NCI-H1048 (cell line): ENCODE results near the gene GORAB.

Experiments
- DNase-seq: peaks from one replicate; lab custom pipeline; 2025; lab: John Stamatoyannopoulos, UW

The GORAB gene

GRCh38 chr1:170531758-170532657, at the start of gene GORAB:
GORAB (plus strand) TSS chr1:170532166; CDS start chr1:170532224, 58 bp downstream.
- DNase-seq: peak; percentile 93

- no peak for DNase-seq
Observed at GRCh38 chr1:170483051-170483450, 48.9 kb upstream of the GORAB start.

GRCh38 chr1:170487503-170487902, 44.5 kb upstream of the GORAB start:
- DNase-seq: no peak

GRCh38 chr1:170491291-170491690, 40.7 kb upstream of the GORAB start:
- DNase-seq: no peak

GRCh38 chr1:170494369-170494768, 37.6 kb upstream of the GORAB start:
- DNase-seq: no peak

GRCh38 chr1:170495006-170495405, 37.0 kb upstream of the GORAB start:
- DNase-seq: no peak

- no peak for DNase-seq
Observed at GRCh38 chr1:170498876-170499275, 33.1 kb upstream of the GORAB start.

GRCh38 chr1:170503665-170504064, 28.3 kb upstream of the GORAB start:
- DNase-seq: no peak

- no peak for DNase-seq
Observed at GRCh38 chr1:170510163-170510562, 21.8 kb upstream of the GORAB start.

GRCh38 chr1:170511038-170511437, 20.9 kb upstream of the GORAB start:
- no peak for DNase-seq

GRCh38 chr1:170513138-170513537, 18.8 kb upstream of the GORAB start:
- no peak for DNase-seq

GRCh38 chr1:170518185-170518834, 13.7 kb upstream of the GORAB start:
- no peak for DNase-seq

GRCh38 chr1:170518965-170519364, 13.0 kb upstream of the GORAB start:
- no peak for DNase-seq

GRCh38 chr1:170520601-170521000, 11.4 kb upstream of the GORAB start:
- DNase-seq: no peak

GRCh38 chr1:170521818-170522217, 10.1 kb upstream of the GORAB start:
- DNase-seq: no peak

- no peak for DNase-seq
Observed at GRCh38 chr1:170530972-170531757, 801 bp upstream of the GORAB start.

GRCh38 chr1:170533298-170533697, 1.3 kb downstream of the GORAB start:
- no peak for DNase-seq

GRCh38 chr1:170534626-170535147, 2.7 kb downstream of the GORAB start:
- no peak for DNase-seq

GRCh38 chr1:170535418-170535817, 3.5 kb downstream of the GORAB start:
- DNase-seq: no peak

- DNase-seq: no peak
Observed at GRCh38 chr1:170536924-170537551, 5.1 kb downstream of the GORAB start.

- DNase-seq: no peak
Observed at GRCh38 chr1:170537798-170538503, 6.0 kb downstream of the GORAB start.
